Endodermal cell (in vitro differentiated cells): Measurements from ENCODE around the gene ENSA. TPM values are rescaled to one million over a fixed set of nuclear protein-coding genes. Genes with fewer than 3 reads are reported as not detected.
A peak's percentile ranks its signal among the peaks of the same experiment; 100 is the strongest.
"Not testable (repeated sequence)": the region's sequence is repeated elsewhere in the genome, so short reads cannot be mapped to it uniquely, and the experiment has no call there.

Source experiments
- DNase-seq: peaks from one replicate; pipeline ENCODE4 v3.0.0-alpha.2; 2017
- H3K27ac ChIP-seq: 2 replicates; pipeline ENCODE4 v1.5.1; 2013; ENCODE audit warnings: mild to moderate bottlenecking, low read depth, low read length, moderate library complexity
- H3K27me3 ChIP-seq: 2 replicates; pipeline ENCODE4 v1.6.1; 2013; ENCODE audit warnings: mild to moderate bottlenecking, low read length, moderate library complexity; ENCODE audit not compliant: insufficient read depth, control insufficient read depth, poor library complexity, severe bottlenecking
- H3K36me3 ChIP-seq: 2 replicates; pipeline ENCODE4 v1.7.0; 2013; ENCODE audit warnings: mild to moderate bottlenecking, low read length, moderate library complexity; ENCODE audit not compliant: control insufficient read depth, insufficient read depth
- H3K4me1 ChIP-seq: one replicate; pipeline ENCODE4 v1.7.0; 2013; ENCODE audit warnings: low read length; ENCODE audit not compliant: control insufficient read depth, insufficient read depth
- H3K4me3 ChIP-seq: 2 replicates; pipeline ENCODE4 v1.5.1; 2013; ENCODE audit warnings: mild to moderate bottlenecking, low read length, moderate library complexity
- H3K9ac ChIP-seq: 2 replicates; pipeline ENCODE4 v1.6.1; 2013; ENCODE audit warnings: mild to moderate bottlenecking, low read length, moderate library complexity; ENCODE audit not compliant: poor library complexity, severe bottlenecking; ENCODE audit errors: extremely low read depth
- H3K9me3 ChIP-seq: 2 replicates; pipeline ENCODE4 v1.6.1; 2013; ENCODE audit warnings: mild to moderate bottlenecking, low read length, moderate library complexity; ENCODE audit not compliant: control insufficient read depth
- H3K27ac Mint-ChIP-seq: 2 replicates; pipeline ENCODE4 v1.8.0; 2020; ENCODE audit warnings: mixed read lengths
- H3K27me3 Mint-ChIP-seq: 2 replicates; pipeline ENCODE4 v1.8.0; 2021; ENCODE audit warnings: mild to moderate bottlenecking, mixed read lengths; ENCODE audit not compliant: insufficient read depth
- H3K36me3 Mint-ChIP-seq: 2 replicates; pipeline ENCODE4 v1.8.0; 2020; ENCODE audit warnings: low read depth, mixed read lengths
- H3K4me1 Mint-ChIP-seq: 2 replicates; pipeline ENCODE4 v1.8.0; 2020; ENCODE audit warnings: mixed read lengths
- H3K4me3 Mint-ChIP-seq: 2 replicates; pipeline ENCODE4 v1.8.0; 2020; ENCODE audit warnings: mild to moderate bottlenecking, moderate library complexity, mixed read lengths
- H3K9me3 Mint-ChIP-seq: 2 replicates; pipeline ENCODE4 v1.8.0; 2020; ENCODE audit warnings: mild to moderate bottlenecking, mixed read lengths
- WGBS, 2 experiments: methylation state at CpG; one replicate each; pipeline versions ENCODE4 v1.1.5 to v1.1.7; 2013; ENCODE audit warnings: missing lambda C conversion rate in 2 of 2, mixed read lengths in 1 of 2; ENCODE audit not compliant: insufficient coverage in 1 of 2, insufficient read length in 1 of 2; 5-methylcytosine and 5-hydroxymethylcytosine counted together
- total RNA-seq, 2 donors: library from RNA; stranded (reverse); fragmentation: NEBNext Ultra II Directional in 1 of 2; extraction: Animal tissue kit (Norgen Biotek cat#: 25700) in 1 of 2; gene quantifications; 2 replicates in 1 of 2; 3 replicates in 1 of 2; pipeline ENCODE4 v1.2.1, GENCODE V29; 2021
- TF ChIP-seq, protein P1 (sequence below): fragments of 200-600 bp; sonication (generic); conservative IDR thresholded peaks from 2 replicates; pipeline ENCODE4 v1.5.0; 2021; ENCODE audit warnings: antibody characterized with exemption, mild to moderate bottlenecking

ENSA gene
- total RNA-seq, 2 donors from 2014 or later, result 266 to 364 TPM

DNA sequence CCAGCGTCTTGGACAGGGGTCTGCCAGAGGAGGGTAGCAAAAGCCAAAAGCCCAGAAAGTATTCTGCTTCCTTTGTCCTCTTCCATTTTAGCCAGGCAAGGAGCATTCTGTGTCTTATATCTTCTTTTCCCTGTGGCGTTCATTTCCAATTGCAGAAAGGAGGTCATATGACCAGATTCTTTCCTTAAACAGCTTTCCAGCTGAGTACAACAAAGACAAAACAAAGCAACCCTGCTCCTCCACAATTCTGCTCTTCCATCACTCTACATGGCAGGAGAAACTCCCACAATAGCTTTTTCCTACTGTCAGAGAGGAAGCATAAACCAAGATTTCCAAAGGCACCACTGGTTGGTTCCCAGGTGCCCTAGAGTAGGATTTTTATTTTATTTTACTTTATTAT lies 19.7 kb downstream of the ENSA start:
- H3K9me3 ChIP-seq, result no peaks in the 10 kb centered on the region
- no peak overlapping the region for H3K9ac ChIP-seq
- no peak overlapping the region for H3K27ac Mint-ChIP-seq
- H3K27me3 Mint-ChIP-seq, result no peaks in the 10 kb centered on the region
- peaks cover 6% of the 10 kb centered on the region for H3K4me1 ChIP-seq
- peaks cover 4% of the 10 kb centered on the region for H3K4me1 Mint-ChIP-seq
- H3K36me3 Mint-ChIP-seq, result peaks cover 46% of the 10 kb centered on the region
- peak overlapping the region; percentile 93 for H3K27ac ChIP-seq
- 79 to 83% methylated on average over 2 of the region's 2 CpGs for WGBS, 2 experiments
- H3K4me3 Mint-ChIP-seq, result no peak overlapping the region
- DNase-seq, result no peak
- H3K36me3 ChIP-seq, result peaks cover 57% of the 10 kb centered on the region
- no peaks in the 10 kb centered on the region for H3K9me3 Mint-ChIP-seq
- no peaks in the 10 kb centered on the region for H3K27me3 ChIP-seq
- TF ChIP-seq, protein P1, sequence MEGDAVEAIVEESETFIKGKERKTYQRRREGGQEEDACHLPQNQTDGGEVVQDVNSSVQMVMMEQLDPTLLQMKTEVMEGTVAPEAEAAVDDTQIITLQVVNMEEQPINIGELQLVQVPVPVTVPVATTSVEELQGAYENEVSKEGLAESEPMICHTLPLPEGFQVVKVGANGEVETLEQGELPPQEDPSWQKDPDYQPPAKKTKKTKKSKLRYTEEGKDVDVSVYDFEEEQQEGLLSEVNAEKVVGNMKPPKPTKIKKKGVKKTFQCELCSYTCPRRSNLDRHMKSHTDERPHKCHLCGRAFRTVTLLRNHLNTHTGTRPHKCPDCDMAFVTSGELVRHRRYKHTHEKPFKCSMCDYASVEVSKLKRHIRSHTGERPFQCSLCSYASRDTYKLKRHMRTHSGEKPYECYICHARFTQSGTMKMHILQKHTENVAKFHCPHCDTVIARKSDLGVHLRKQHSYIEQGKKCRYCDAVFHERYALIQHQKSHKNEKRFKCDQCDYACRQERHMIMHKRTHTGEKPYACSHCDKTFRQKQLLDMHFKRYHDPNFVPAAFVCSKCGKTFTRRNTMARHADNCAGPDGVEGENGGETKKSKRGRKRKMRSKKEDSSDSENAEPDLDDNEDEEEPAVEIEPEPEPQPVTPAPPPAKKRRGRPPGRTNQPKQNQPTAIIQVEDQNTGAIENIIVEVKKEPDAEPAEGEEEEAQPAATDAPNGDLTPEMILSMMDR, result no peak
- H3K4me3 ChIP-seq, result no peak overlapping the region

DNA sequence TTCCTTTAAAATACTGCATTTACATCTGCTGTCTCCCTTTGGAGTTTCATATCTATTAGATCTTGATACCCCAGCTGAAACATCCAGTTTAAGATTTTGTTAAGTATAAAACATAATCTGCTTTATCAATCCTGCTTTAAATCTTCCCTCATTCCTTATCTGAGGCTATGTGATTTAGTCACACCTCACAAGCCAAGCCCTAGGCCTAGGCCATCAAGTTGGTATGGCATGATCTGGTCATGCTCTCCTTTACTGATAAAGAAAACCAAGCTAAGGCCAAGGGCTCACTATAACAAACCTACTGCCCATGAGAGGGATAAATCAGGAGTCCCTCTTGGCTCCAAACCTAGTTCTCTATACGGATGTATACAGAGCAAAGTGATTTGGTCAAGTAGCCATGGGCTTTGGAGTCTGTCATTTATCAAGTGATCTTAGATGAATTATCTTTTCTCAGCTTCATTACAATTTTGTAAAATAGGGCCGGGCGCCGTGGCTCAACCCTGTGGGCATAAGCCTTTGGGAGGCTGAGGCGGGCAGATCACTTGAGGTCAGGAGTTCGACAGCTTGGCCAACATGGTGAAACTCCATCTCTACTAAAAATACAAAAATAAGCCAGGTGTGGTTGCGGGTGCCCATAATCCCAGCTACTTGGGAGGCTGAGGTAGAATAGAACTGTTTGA lies 22.8 kb downstream of the ENSA start:
- Histone ChIP-seq H3K9ac (no peak overlapping the region), H3K27me3 (no peaks in the 10 kb centered on the region), H3K9me3 (no peaks in the 10 kb centered on the region), H3K4me1 (peaks cover 7% of the 10 kb centered on the region), H3K27ac (no peak overlapping the region), H3K4me3 (no peak overlapping the region), H3K36me3 (peaks cover 34% of the 10 kb centered on the region)
- Mint-ChIP-seq H3K36me3 (peaks cover 24% of the 10 kb centered on the region), H3K27me3 (no peaks in the 10 kb centered on the region), H3K4me3 (no peak overlapping the region), H3K4me1 (peaks cover 8% of the 10 kb centered on the region), H3K27ac (peak overlapping the region; percentile 77), H3K9me3 (no peaks in the 10 kb centered on the region)
- WGBS, 2 experiments, result 96 to 97% methylated on average over 5 to 7 of the region's 7 CpGs
- DNase-seq, result peak; percentile 41
- TF ChIP-seq, protein P1, result no peak

- not testable (repeated sequence) for H3K9ac ChIP-seq, H3K4me1 Mint-ChIP-seq, H3K9me3 ChIP-seq, H3K4me3 Mint-ChIP-seq, DNase-seq, H3K4me3 ChIP-seq, H3K9me3 Mint-ChIP-seq, H3K27me3 Mint-ChIP-seq, H3K4me1 ChIP-seq, H3K27me3 ChIP-seq
- Histone ChIP-seq H3K27ac (peak overlapping the region; percentile 83), H3K36me3 (peaks cover 22% of the 10 kb centered on the region)
- WGBS, 2 experiments, result 82 to 92% methylated on average over 2 of the region's 3 CpGs
- H3K27ac Mint-ChIP-seq, result peak overlapping the region; percentile 96
- H3K36me3 Mint-ChIP-seq, result peaks cover 23% of the 10 kb centered on the region
Measured at GRCh38 chr1:150605451-150605731, 24.0 kb downstream of the ENSA start.

DNA sequence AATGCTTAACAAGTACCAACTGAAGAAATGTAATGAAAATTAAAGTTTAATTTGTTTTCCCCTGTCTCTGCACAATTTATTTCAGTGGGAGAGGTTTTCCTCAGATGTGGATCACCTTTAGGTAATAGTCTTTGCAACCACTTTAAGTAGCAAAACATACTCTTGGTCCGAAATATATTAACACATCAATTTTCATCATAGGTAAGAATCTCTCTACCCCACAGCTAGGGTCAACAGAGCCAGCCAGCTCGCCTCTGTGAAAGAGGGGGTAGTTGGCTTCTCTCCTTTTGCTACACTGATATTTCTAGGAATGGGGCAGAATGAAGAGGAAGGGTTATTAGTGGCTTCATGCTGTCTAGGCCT lies 25.2 kb downstream of the ENSA start:
- no peaks in the 10 kb centered on the region for H3K27me3 Mint-ChIP-seq
- Histone ChIP-seq H3K4me1 (peaks cover 7% of the 10 kb centered on the region), H3K36me3 (peaks cover 20% of the 10 kb centered on the region), H3K27ac (peak overlapping the region; percentile 83), H3K4me3 (no peak overlapping the region), H3K9ac (no peak overlapping the region), H3K27me3 (no peaks in the 10 kb centered on the region), H3K9me3 (no peaks in the 10 kb centered on the region)
- H3K27ac Mint-ChIP-seq, result peak overlapping the region; percentile 96
- H3K9me3 Mint-ChIP-seq, result no peaks in the 10 kb centered on the region
- H3K4me3 Mint-ChIP-seq, result no peak overlapping the region
- TF ChIP-seq, protein P1, result no peak
- no peak for DNase-seq
- H3K36me3 Mint-ChIP-seq, result peaks cover 29% of the 10 kb centered on the region
- peaks cover 8% of the 10 kb centered on the region for H3K4me1 Mint-ChIP-seq
- 56% methylated on average over 2 of the region's 2 CpGs; no CpG with 5 or more reads in 1 of the 2 experiments for WGBS, 2 experiments
